IPS-18c (cell line): Measurements from ENCODE around the gene NIPAL4.
"Not testable (repeated sequence)": the region's sequence is repeated elsewhere in the genome, so short reads cannot be mapped to it uniquely, and the experiment has no call there.

ENCODE experiments used
- H3K4me3 ChIP-seq: 2 replicates; pipeline ENCODE4 v1.7.0; 2013; ENCODE audit warnings: low read depth, mild to moderate bottlenecking, low read length, moderate library complexity; ENCODE audit not compliant: insufficient read depth
- H3K9me3 ChIP-seq: one replicate; pipeline ENCODE4 v1.6.1; 2013; ENCODE audit warnings: mild to moderate bottlenecking, low read length, moderate library complexity; ENCODE audit not compliant: control insufficient read depth, insufficient read depth

Gene NIPAL4

GRCh38 chr5:157478726-157479125, 18.7 kb downstream of the NIPAL4 start:
- no peaks in the 10 kb centered on the region for H3K9me3 ChIP-seq
- H3K4me3 ChIP-seq = no peak overlapping the region

GRCh38 chr5:157479166-157479565, 19.2 kb downstream of the NIPAL4 start:
- Histone ChIP-seq H3K4me3 (no peak overlapping the region), H3K9me3 (no peaks in the 10 kb centered on the region)

GRCh38 chr5:157479612-157480510, 19.8 kb downstream of the NIPAL4 start:
- H3K4me3 ChIP-seq = no peak overlapping the region
- no peaks in the 10 kb centered on the region for H3K9me3 ChIP-seq

- H3K4me3 ChIP-seq = no peak overlapping the region
Observed at GRCh38 chr5:157481265-157481664, 21.3 kb downstream of the NIPAL4 start.

GRCh38 chr5:157481666-157482065, 21.7 kb downstream of the NIPAL4 start:
- no peaks in the 10 kb centered on the region for H3K9me3 ChIP-seq
- H3K4me3 ChIP-seq = no peak overlapping the region

More at GRCh38 chr5:157481265-157481664, 21.3 kb downstream of the NIPAL4 start:
- H3K9me3 ChIP-seq = no peaks in the 10 kb centered on the region

- H3K4me3 ChIP-seq, H3K9me3 ChIP-seq: not testable (repeated sequence)
Observed at GRCh38 chr5:157482702-157483101, 22.7 kb downstream of the NIPAL4 start.

- Histone ChIP-seq H3K4me3 (no peak overlapping the region), H3K9me3 (peaks cover 4% of the 10 kb centered on the region)
Observed at GRCh38 chr5:157484768-157485167, 24.8 kb downstream of the NIPAL4 start.

- H3K9me3 ChIP-seq = peaks cover 4% of the 10 kb centered on the region
- no peak overlapping the region for H3K4me3 ChIP-seq
Observed at GRCh38 chr5:157485340-157485739, 25.3 kb downstream of the NIPAL4 start.

GRCh38 chr5:157485811-157486210, 25.8 kb downstream of the NIPAL4 start:
- peaks cover 4% of the 10 kb centered on the region for H3K9me3 ChIP-seq
- H3K4me3 ChIP-seq = no peak overlapping the region

- peaks cover 4% of the 10 kb centered on the region for H3K9me3 ChIP-seq
- H3K4me3 ChIP-seq = no peak overlapping the region
Observed at GRCh38 chr5:157486221-157486681, 26.2 kb downstream of the NIPAL4 start.

GRCh38 chr5:157486861-157487260, 26.8 kb downstream of the NIPAL4 start:
- Histone ChIP-seq H3K4me3 (no peak overlapping the region), H3K9me3 (peaks cover 6% of the 10 kb centered on the region)

GRCh38 chr5:157487358-157487757, 27.3 kb downstream of the NIPAL4 start:
- Histone ChIP-seq H3K4me3 (no peak overlapping the region), H3K9me3 (peaks cover 6% of the 10 kb centered on the region)

- peaks cover 6% of the 10 kb centered on the region for H3K9me3 ChIP-seq
Observed at GRCh38 chr5:157491471-157491995, 31.5 kb downstream of the NIPAL4 start.

GRCh38 chr5:157492886-157493285, 32.9 kb downstream of the NIPAL4 start:
- Histone ChIP-seq H3K9me3 (peaks cover 4% of the 10 kb centered on the region), H3K4me3 (no peak overlapping the region)

More at GRCh38 chr5:157491471-157491995, 31.5 kb downstream of the NIPAL4 start:
- no peak overlapping the region for H3K4me3 ChIP-seq

GRCh38 chr5:157494178-157494832, 34.3 kb downstream of the NIPAL4 start:
- no peak overlapping the region for H3K4me3 ChIP-seq
- peaks cover 2% of the 10 kb centered on the region for H3K9me3 ChIP-seq

- H3K4me3 ChIP-seq = no peak overlapping the region
- no peaks in the 10 kb centered on the region for H3K9me3 ChIP-seq
Observed at GRCh38 chr5:157496864-157497263, 36.9 kb downstream of the NIPAL4 start.

- Histone ChIP-seq H3K9me3 (no peaks in the 10 kb centered on the region), H3K4me3 (no peak overlapping the region)
Observed at GRCh38 chr5:157497875-157498611, 38.0 kb downstream of the NIPAL4 start.
